NCI-H2196 (cell line): ENCODE data around the gene INTU.

ENCODE experiments used
- DNase-seq: peaks from one replicate; lab custom pipeline; 2025; ENCODE audit not compliant: unreplicated experiment; lab: John Stamatoyannopoulos, UW

INTU gene

GRCh38 chr4:127741247-127741646 is 108.5 kb downstream of the INTU start:
- no peak for DNase-seq

GRCh38 chr4:127747883-127748282 is 115.1 kb downstream of the INTU start:
- DNase-seq: no peak

GRCh38 chr4:127748957-127749356 is 116.2 kb downstream of the INTU start:
- no peak for DNase-seq

- no peak for DNase-seq
Measured at GRCh38 chr4:127756906-127757305, 124.1 kb downstream of the INTU start.

- DNase-seq: no peak
Measured at GRCh38 chr4:127759228-127759820, 126.6 kb downstream of the INTU start.

GRCh38 chr4:127759893-127760292 is 127.1 kb downstream of the INTU start:
- no peak for DNase-seq

GRCh38 chr4:127771535-127772275 is 138.9 kb downstream of the INTU start:
- no peak for DNase-seq

GRCh38 chr4:127772769-127773671 is 140.3 kb downstream of the INTU start:
- DNase-seq: no peak

- DNase-seq: no peak
Measured at GRCh38 chr4:127775843-127776242, 143.1 kb downstream of the INTU start.
